Upper lobe of left lung (tissue), 6 donors: ENCODE measurements around the gene ADCY9. TPM values are rescaled to one million over a fixed set of nuclear protein-coding genes. Genes with fewer than 3 reads are reported as not detected.

Experiments used
- ATAC-seq, 2 donors: fragments of 200-7000 bp; cut with Tn5 transposase; one replicate each; pipeline ENCODE4 v1.9.1; 2022; ENCODE audit warnings: mild to moderate bottlenecking in 2 of 2, moderate library complexity in 2 of 2; ENCODE audit not compliant: low FRiP score in 2 of 2
- DNase-seq, 2 donors: peaks; one replicate each; pipeline ENCODE4 v3.0.0-alpha.2; 2019 to 2020
- H3K27ac ChIP-seq, 4 donors: fragments of 200-600 bp; sonication (generic); one replicate each; pipeline ENCODE4 v1.5.1; 2016 to 2019
- H3K27me3 ChIP-seq, 4 donors: fragments of 200-600 bp; sonication (generic); one replicate each; pipeline ENCODE4 v1.5.1; 2017 to 2019
- H3K36me3 ChIP-seq, 4 donors: fragments of 200-600 bp; sonication (generic); one replicate each; pipeline ENCODE4 v1.5.1; 2016 to 2019
- H3K4me1 ChIP-seq, 4 donors: fragments of 200-600 bp; sonication (generic); one replicate each; pipeline ENCODE4 v1.5.1; 2018 to 2019
- H3K4me3 ChIP-seq, 4 donors: fragments of 200-600 bp; sonication (generic); one replicate each; pipeline ENCODE4 v1.5.1; 2017 to 2019; ENCODE audit warnings: mild to moderate bottlenecking in 2 of 4, moderate library complexity in 1 of 4
- H3K9me3 ChIP-seq, 4 donors: fragments of 200-600 bp; sonication (generic); one replicate each; pipeline ENCODE4 v1.5.1; 2018 to 2019
- EP300 ChIP-seq, 4 donors: sonication (generic); formaldehyde crosslinking; IDR thresholded peaks; one replicate each; pipeline ENCODE4 v1.5.1; 2017; ENCODE audit warnings: antibody characterized with exemption in 4 of 4, control low read depth in 2 of 4
- POLR2A ChIP-seq, 4 donors: fragments of 450-650 bp; IDR thresholded peaks; one replicate each; pipeline ENCODE4 v1.5.1; 2016 to 2017; ENCODE audit warnings: antibody characterized with exemption in 4 of 4, mild to moderate bottlenecking in 2 of 4
- POLR2AphosphoS5 ChIP-seq, 2 donors: sonication (generic); formaldehyde crosslinking; IDR thresholded peaks; one replicate each; pipeline ENCODE4 v1.5.1; 2017; ENCODE audit warnings: antibody characterized with exemption in 2 of 2
- WGBS, 2 donors: methylation state at CpG; one replicate each; pipeline ENCODE4 v1.1.5; 2017 to 2018; 5-methylcytosine and 5-hydroxymethylcytosine counted together
- total RNA-seq, 6 donors: library from RNA; depleted of rRNA in 4 of 6; stranded (reverse); fragments of >200 nt in 4 of 6; gene quantifications; one replicate each; pipeline versions ENCODE4 v1.1.0 to v1.2.1, GENCODE V29; 2016 to 2021
- TF ChIP-seq, protein P1 (sequence below), 6 experiments: fragments of 450-650 bp in 4 of 6; fragments of 200-600 bp in 2 of 6; sonication (generic) in 2 of 6; IDR thresholded peaks; one replicate each; pipeline ENCODE4 v1.5.1; 2016 to 2019; ENCODE audit warnings: antibody characterized with exemption in 6 of 6
- donor health status: DM: no; HTN: no; CAD: no; lungs with moderate emphysema.
- donor health status: DM: no; HTN: yes; CAD: no; lungs with severe emphysema.

Gene ADCY9
- total RNA-seq, 6 donors from 2014 or later: 46.0 to 80.7 (median 68.4) TPM

GRCh38 chr16:4097826-4098240 lies 18.4 kb downstream of the ADCY9 start:
- ATAC-seq (peak in 1 of 2 donors; percentile 41), DNase-seq (no peak)
- Histone ChIP-seq H3K4me1 (peaks cover 23 to 44% (median 27%) of the 10 kb centered on the region in 4 donors), H3K27ac (peak overlapping the region in 3 of 4 donors; percentile 0 to 55 (median 27)), H3K27me3 (no peaks in the 10 kb centered on the region), H3K9me3 (no peaks in the 10 kb centered on the region), H3K36me3 (no peaks in the 10 kb centered on the region), H3K4me3 (no peak overlapping the region)
- TF ChIP-seq EP300 (IDR thresholded peaks at IDR 0.05) (no peak), POLR2AphosphoS5 (IDR thresholded peaks at IDR 0.05) (no peak), POLR2A (IDR thresholded peaks at IDR 0.05) (no peak)
- TF ChIP-seq, protein P1, sequence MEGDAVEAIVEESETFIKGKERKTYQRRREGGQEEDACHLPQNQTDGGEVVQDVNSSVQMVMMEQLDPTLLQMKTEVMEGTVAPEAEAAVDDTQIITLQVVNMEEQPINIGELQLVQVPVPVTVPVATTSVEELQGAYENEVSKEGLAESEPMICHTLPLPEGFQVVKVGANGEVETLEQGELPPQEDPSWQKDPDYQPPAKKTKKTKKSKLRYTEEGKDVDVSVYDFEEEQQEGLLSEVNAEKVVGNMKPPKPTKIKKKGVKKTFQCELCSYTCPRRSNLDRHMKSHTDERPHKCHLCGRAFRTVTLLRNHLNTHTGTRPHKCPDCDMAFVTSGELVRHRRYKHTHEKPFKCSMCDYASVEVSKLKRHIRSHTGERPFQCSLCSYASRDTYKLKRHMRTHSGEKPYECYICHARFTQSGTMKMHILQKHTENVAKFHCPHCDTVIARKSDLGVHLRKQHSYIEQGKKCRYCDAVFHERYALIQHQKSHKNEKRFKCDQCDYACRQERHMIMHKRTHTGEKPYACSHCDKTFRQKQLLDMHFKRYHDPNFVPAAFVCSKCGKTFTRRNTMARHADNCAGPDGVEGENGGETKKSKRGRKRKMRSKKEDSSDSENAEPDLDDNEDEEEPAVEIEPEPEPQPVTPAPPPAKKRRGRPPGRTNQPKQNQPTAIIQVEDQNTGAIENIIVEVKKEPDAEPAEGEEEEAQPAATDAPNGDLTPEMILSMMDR (IDR thresholded peaks at IDR 0.05): no peak
- 51 to 54% methylated on average over 4 of the region's 4 CpGs for WGBS, 2 donors

DNA sequence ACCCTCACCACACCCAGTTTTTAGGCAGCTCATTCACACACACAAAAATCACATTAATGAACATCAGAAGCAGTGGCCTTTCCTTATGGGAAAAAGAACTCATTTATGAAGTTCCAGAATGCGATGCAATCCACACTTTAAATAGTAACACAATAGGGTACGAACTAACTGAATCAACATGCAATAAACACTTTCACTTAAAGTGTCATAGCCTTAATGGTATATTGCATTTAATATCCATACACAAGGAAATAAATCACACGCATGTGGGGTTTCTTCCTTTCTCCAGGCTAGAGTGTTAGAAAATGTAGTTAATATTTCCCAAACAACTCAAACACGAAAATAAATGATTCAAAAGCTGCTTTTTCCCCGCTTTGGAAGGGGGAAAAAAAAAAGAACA lies 19.7 kb downstream of the ADCY9 start:
- Histone ChIP-seq H3K4me1 (peaks cover 27 to 45% (median 30%) of the 10 kb centered on the region in 4 donors), H3K36me3 (no peaks in the 10 kb centered on the region), H3K27ac (peak overlapping the region; percentile 48 to 77 (median 65)), H3K27me3 (no peaks in the 10 kb centered on the region), H3K9me3 (no peaks in the 10 kb centered on the region), H3K4me3 (no peak overlapping the region)
- no peak for DNase-seq
- no peak for ATAC-seq
- 54 to 58% methylated on average over 5 of the region's 5 CpGs for WGBS, 2 donors
- no peak for TF ChIP-seq POLR2AphosphoS5 (IDR thresholded peaks at IDR 0.05)
- TF ChIP-seq, protein P1 (IDR thresholded peaks at IDR 0.05): no peak
- TF ChIP-seq EP300 (IDR thresholded peaks at IDR 0.05): no peak

GRCh38 chr16:4094127-4094773 lies 22.0 kb downstream of the ADCY9 start:
- Histone ChIP-seq H3K36me3 (no peaks in the 10 kb centered on the region), H3K4me3 (no peak overlapping the region), H3K4me1 (peaks cover 46 to 67% (median 50%) of the 10 kb centered on the region in 4 donors), H3K9me3 (no peaks in the 10 kb centered on the region), H3K27ac (peak overlapping the region; percentile 61 to 81 (median 65)), H3K27me3 (no peaks in the 10 kb centered on the region)
- no peak for ATAC-seq
- 80 to 81% methylated on average over 14 of the region's 14 CpGs for WGBS, 2 donors
- peak in 1 of 2 donors; percentile 50 for DNase-seq
- TF ChIP-seq POLR2A (IDR thresholded peaks at IDR 0.05): no peak
- TF ChIP-seq, protein P1 (IDR thresholded peaks at IDR 0.05): no peak
- no peak for TF ChIP-seq POLR2AphosphoS5 (IDR thresholded peaks at IDR 0.05)
- no peak for TF ChIP-seq EP300 (IDR thresholded peaks at IDR 0.05)

GRCh38 chr16:4093495-4094126 lies 22.6 kb downstream of the ADCY9 start:
- peak in 1 of 2 donors; percentile 74 for ATAC-seq
- Histone ChIP-seq H3K4me1 (peaks cover 43 to 62% (median 49%) of the 10 kb centered on the region in 4 donors), H3K27ac (peak overlapping the region; percentile 61 to 81 (median 65)), H3K36me3 (no peaks in the 10 kb centered on the region), H3K9me3 (no peaks in the 10 kb centered on the region), H3K4me3 (no peak overlapping the region), H3K27me3 (no peaks in the 10 kb centered on the region)
- peak in 1 of 2 donors; percentile 81 for DNase-seq
- TF ChIP-seq POLR2AphosphoS5 (IDR thresholded peaks at IDR 0.05): peak in 1 of 2 donors; percentile 21
- TF ChIP-seq, protein P1 (IDR thresholded peaks at IDR 0.05): no peak
- peak in 1 of 4 donors; percentile 9 for TF ChIP-seq EP300 (IDR thresholded peaks at IDR 0.05)
- no peak for TF ChIP-seq POLR2A (IDR thresholded peaks at IDR 0.05)
- WGBS, 2 donors: 58 to 68% methylated on average over 8 of the region's 8 CpGs
